A204.1 (cell line): ENCODE measurements around the gene ZBP1.

ENCODE experiments used
- FAIRE-seq: peaks from 2 replicates; lab custom pipeline; 2012; peaks lifted over from hg19 to GRCh38; lab: Jason Lieb, UNC

The ZBP1 gene

DNA sequence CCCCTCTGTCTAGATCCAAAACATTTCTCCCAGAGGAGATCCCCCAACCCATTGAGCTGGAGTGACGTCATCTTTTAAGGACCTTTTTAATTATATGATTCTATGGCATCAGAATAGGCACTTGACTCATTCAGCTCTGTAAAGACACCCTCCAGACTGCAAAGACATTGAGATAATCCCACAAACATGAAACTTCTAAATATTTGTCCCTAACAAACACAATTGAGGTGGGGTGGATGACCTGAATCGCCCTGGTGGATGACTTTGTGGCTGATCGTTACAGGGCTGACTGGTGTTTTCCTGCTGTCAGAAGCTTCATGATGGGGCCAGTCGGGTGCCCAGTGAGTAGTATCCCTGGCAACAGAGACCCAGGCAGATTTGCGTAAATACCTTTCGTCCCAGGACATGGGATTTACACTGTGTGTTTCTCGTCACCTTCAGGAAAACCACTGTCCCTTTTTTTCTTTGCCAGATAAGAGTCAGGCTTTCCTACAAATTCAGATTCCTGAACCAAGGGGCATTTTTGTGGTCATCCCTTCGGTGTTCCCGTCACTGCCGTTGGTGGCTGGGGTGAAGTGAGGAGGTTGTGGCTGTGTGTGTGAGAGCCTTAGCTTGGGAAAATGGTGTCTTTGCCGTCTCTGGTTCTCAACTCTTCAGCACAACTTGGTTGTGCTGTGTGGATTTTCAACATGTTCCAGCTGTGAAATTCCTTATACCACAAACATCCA lies 64.6 kb downstream of the ZBP1 start:
- no peak for FAIRE-seq
